Brain microvascular endothelial cell (primary cell): ENCODE data around the gene CDH13.

Source experiments
- DNase-seq: peaks from one replicate; pipeline ENCODE4 v3.0.0-alpha.2; 2020
- H3K27ac ChIP-seq: fragments of 250-450 bp; sonication (Bioruptor Pico); 2 replicates; pipeline ENCODE4 v1.5.1; 2020; ENCODE audit warnings: mild to moderate bottlenecking, moderate library complexity
- H3K27me3 ChIP-seq: fragments of 250-450 bp; sonication (Bioruptor Pico); replicated peaks from 2 replicates; pipeline ENCODE4 v1.5.1; 2020; ENCODE audit warnings: mild to moderate bottlenecking
- H3K36me3 ChIP-seq: fragments of 250-450 bp; sonication (Bioruptor Pico); replicated peaks from 2 replicates; pipeline ENCODE4 v1.5.1; 2020; ENCODE audit warnings: mild to moderate bottlenecking
- H3K4me3 ChIP-seq: 2 replicates; pipeline ENCODE4 v1.5.1; 2011; ENCODE audit warnings: low read depth, mild to moderate bottlenecking, control low read depth, low read length, moderate library complexity
- in situ Hi-C: cut with HindIII; loops from 2 replicates; pipeline ENCODE4 v1.10.0; 2017; ENCODE audit warnings: low sequenced_read_pairs, low pct_ligation_motif_present
- TF ChIP-seq, protein P1 (sequence below): IDR thresholded peaks from 2 replicates; pipeline ENCODE4 v1.5.1; 2011; ENCODE audit warnings: low read depth, mild to moderate bottlenecking, moderate library complexity, low read length, control low read depth, inconsistent platforms; ENCODE audit errors: missing control alignments

Gene CDH13

GRCh38 chr16:82936941-82937551, 310.3 kb downstream of the CDH13 start:
- in situ Hi-C loops, result no loop called here
- Histone ChIP-seq H3K27ac (peak overlapping the region; percentile 64), H3K4me3 (no peak overlapping the region), H3K36me3 (no peaks in the 10 kb centered on the region), H3K27me3 (no peaks in the 10 kb centered on the region)
- TF ChIP-seq, protein P1, sequence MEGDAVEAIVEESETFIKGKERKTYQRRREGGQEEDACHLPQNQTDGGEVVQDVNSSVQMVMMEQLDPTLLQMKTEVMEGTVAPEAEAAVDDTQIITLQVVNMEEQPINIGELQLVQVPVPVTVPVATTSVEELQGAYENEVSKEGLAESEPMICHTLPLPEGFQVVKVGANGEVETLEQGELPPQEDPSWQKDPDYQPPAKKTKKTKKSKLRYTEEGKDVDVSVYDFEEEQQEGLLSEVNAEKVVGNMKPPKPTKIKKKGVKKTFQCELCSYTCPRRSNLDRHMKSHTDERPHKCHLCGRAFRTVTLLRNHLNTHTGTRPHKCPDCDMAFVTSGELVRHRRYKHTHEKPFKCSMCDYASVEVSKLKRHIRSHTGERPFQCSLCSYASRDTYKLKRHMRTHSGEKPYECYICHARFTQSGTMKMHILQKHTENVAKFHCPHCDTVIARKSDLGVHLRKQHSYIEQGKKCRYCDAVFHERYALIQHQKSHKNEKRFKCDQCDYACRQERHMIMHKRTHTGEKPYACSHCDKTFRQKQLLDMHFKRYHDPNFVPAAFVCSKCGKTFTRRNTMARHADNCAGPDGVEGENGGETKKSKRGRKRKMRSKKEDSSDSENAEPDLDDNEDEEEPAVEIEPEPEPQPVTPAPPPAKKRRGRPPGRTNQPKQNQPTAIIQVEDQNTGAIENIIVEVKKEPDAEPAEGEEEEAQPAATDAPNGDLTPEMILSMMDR, result no peak
- peak; percentile 89 for DNase-seq

GRCh38 chr16:82937926-82938520, 311.3 kb downstream of the CDH13 start:
- Histone ChIP-seq H3K36me3 (no peaks in the 10 kb centered on the region), H3K4me3 (no peak overlapping the region), H3K27me3 (no peaks in the 10 kb centered on the region), H3K27ac (peak overlapping the region; percentile 64)
- no peak for DNase-seq
- in situ Hi-C loops, result no loop called here
- TF ChIP-seq, protein P1, result no peak

DNA sequence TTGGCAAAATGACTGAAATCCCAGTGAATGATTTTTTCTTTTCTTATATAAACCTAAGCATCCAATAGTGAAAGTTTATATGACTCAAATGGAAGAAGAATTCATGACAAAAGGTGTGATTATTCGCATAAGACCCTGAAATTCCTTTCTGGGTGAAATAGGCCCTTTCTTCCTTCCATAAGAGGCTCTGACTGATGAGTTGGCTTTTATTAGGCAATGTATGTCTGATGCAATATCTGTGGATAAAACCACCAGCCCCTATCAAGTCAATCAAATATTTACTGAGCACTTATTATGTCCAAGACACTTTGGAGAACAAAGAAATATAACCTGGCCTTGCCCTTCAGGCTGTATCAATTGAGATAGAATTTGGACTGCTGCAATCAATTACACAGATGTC, 316.6 kb downstream of the CDH13 start:
- Histone ChIP-seq H3K36me3 (no peaks in the 10 kb centered on the region), H3K27ac (no peak overlapping the region), H3K4me3 (no peak overlapping the region), H3K27me3 (no peaks in the 10 kb centered on the region)
- in situ Hi-C loops, result no loop called here
- TF ChIP-seq, protein P1, result no peak
- DNase-seq, result no peak

DNA sequence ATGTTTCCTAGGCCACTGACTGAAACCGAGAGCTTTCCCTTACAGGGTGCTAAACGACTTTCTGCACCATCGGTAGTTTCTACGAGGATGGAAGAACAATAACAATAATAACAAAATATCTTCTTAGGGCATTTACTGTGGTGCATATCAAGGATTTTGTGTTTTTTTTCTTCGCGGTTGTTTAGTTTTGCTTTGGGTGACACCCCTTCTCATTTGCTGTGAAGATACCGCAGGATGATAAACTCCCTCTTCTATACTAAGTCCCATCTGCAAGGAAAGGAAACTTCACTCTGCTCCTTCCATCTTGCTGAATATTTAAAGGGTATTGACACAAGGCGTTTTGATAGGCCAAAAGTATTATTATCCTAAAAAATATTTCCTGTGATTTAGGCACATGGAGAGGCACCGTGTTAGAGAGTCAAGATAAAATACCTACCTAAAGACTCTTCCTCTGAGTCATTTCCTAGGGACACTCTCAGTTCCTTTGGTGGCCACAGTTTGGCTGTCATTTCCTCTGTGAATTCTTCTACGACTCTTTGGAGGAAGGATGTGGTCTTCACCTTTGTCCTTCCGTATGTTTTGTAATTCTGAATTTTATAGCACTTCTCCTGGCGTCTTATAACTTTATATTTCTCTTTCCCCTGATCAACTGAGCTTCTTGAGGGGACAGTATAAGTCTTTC, 318.8 kb downstream of the CDH13 start:
- no peak overlapping the region for H3K4me3 ChIP-seq
- DNase-seq, result no peak
- in situ Hi-C loops, result no loop called here
- TF ChIP-seq, protein P1, result no peak
- H3K36me3 ChIP-seq, result no peaks in the 10 kb centered on the region
- no peak overlapping the region for H3K27ac ChIP-seq
- H3K27me3 ChIP-seq, result no peaks in the 10 kb centered on the region

- no peaks in the 10 kb centered on the region for H3K36me3 ChIP-seq
- H3K27me3 ChIP-seq, result no peaks in the 10 kb centered on the region
- no peak overlapping the region for H3K27ac ChIP-seq
- no peak for DNase-seq
- in situ Hi-C loops, result no loop called here
- no peak overlapping the region for H3K4me3 ChIP-seq
- TF ChIP-seq, protein P1, result no peak
Measured at GRCh38 chr16:82947698-82948097, 320.9 kb downstream of the CDH13 start.
